Transverse colon (tissue), 3 donors: ENCODE measurements around the gene MBD3L5.
"Not testable (repeated sequence)": the region's sequence is repeated elsewhere in the genome, so short reads cannot be mapped to it uniquely, and the experiment has no call there.

Source experiments
- CTCF ChIP-seq, 5 experiments: fragments of 200-600 bp in 3 of 5; fragments of 450-650 bp in 2 of 5; sonication (generic) in 3 of 5; IDR thresholded peaks; 1 replicate in 2 of 5; 2 replicates in 3 of 5; pipeline ENCODE4 v1.5.1; 2016 to 2017; ENCODE audit warnings: antibody characterized with exemption in 5 of 5, inconsistent platforms in 3 of 5, mild to moderate bottlenecking in 2 of 5, moderate library complexity in 1 of 5
- EP300 ChIP-seq: sonication (generic); formaldehyde crosslinking; IDR thresholded peaks from one replicate; pipeline ENCODE4 v1.6.1; 2017; ENCODE audit warnings: antibody characterized with exemption, low read depth
- POLR2A ChIP-seq: fragments of 450-650 bp; IDR thresholded peaks from one replicate; pipeline ENCODE4 v1.6.1; 2016; ENCODE audit warnings: antibody characterized with exemption, mild to moderate bottlenecking, moderate library complexity

GRCh38 chr19:7021331-7021730, 9.0 kb upstream of the MBD3L5 start, which contains the start of gene MBD3L2B:
- not testable (repeated sequence) for TF ChIP-seq CTCF (IDR thresholded peaks at IDR 0.05); EP300; POLR2A
